Right cardiac atrium (tissue), 5 donors: ENCODE results near the gene INPP5D. TPM values are rescaled to one million over a fixed set of nuclear protein-coding genes. Genes with fewer than 3 reads are reported as not detected.
"Not testable (repeated sequence)": the region's sequence is repeated elsewhere in the genome, so short reads cannot be mapped to it uniquely, and the experiment has no call there.

Experiments used
- ATAC-seq, 2 donors: fragments of 200-7000 bp; cut with Tn5 transposase; one replicate each; pipeline versions ENCODE4 v1.8.0 to v1.9.1; 2020; ENCODE audit warnings: moderate library complexity in 2 of 2, mild to moderate bottlenecking in 1 of 2
- DNase-seq, 3 donors: peaks; one replicate each; pipeline ENCODE4 v3.0.0-alpha.2; 2020
- H3K27ac ChIP-seq: one replicate; pipeline ENCODE4 v1.5.1; 2013; ENCODE audit warnings: mild to moderate bottlenecking, low read length, control low read depth, moderate library complexity
- H3K27me3 ChIP-seq: one replicate; pipeline ENCODE4 v1.6.1; 2013; ENCODE audit not compliant: control insufficient read depth, insufficient read depth
- H3K4me1 ChIP-seq: one replicate; pipeline ENCODE4 v1.6.1; 2013; ENCODE audit warnings: low read length; ENCODE audit not compliant: control insufficient read depth, insufficient read depth
- H3K4me3 ChIP-seq: one replicate; pipeline ENCODE4 v1.5.1; 2013; ENCODE audit warnings: low read length, control low read depth
- H3K9me3 ChIP-seq: one replicate; pipeline ENCODE4 v1.6.1; 2013; ENCODE audit warnings: low read length; ENCODE audit not compliant: control insufficient read depth
- WGBS: extraction: QIAGEN DNeasy Blood & Tissue Kit; methylation state at CpG from one replicate; pipeline ENCODE4 v1.1.7; 2013; 5-methylcytosine and 5-hydroxymethylcytosine counted together
- intact Hi-C, 4 donors: fragments of 100-400 bp; cut with DNase I; formaldehyde crosslinking; loops; one replicate each; pipeline versions ENCODE4 v1.11.0 to v1.14.0; 2022 to 2023
- polyA plus RNA-seq: library from polyadenylated mRNA; stranded (reverse); fragments of 200-250 nt; gene quantifications from one replicate; pipeline ENCODE4 v1.2.3, GENCODE V29; 2013
- total RNA-seq, 4 donors: library from RNA; stranded (reverse); fragmentation: NEBNext Ultra II Directional; extraction: Animal tissue kit (Norgen Biotek cat#: 25700); gene quantifications; one replicate each; pipeline ENCODE4 v1.2.1, GENCODE V29; 2021
- donor health status: healthy with polysubstance abuse.
- donor health status: DM: no; HTN: yes; CAD: no.
- donor health status: DM: no; HTN: no; CAD: no.
- donor health status: DM: no; HTN: yes; CAD: no; lungs with severe emphysema.
- donor health status: DM: yes; HTN: yes; CAD: no.

The INPP5D gene
- total and polyA plus RNA-seq, 5 donors = 3.6 to 7.8 (median 6.9) TPM

DNA sequence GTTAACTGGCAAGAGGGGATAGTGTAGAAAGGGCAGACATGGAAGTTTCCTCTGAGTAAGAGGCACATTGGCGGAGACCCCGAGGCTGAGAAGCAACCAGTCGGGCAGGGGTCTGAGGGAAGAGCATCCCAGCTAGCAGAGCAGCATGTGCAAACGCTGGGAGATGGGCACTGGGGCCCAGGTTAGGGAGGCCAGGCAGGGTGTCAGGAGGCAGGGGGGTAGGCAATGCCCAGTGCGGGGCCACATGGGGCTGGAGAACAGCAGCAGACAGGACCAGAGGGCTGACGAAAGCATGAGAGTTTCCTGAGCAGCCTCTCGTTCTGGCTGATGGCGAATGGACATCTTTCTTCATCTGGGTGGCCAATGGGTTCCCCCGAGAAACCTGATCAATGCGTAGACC, 88.2 kb downstream of the INPP5D start:
- 91% methylated on average over 10 of the region's 10 CpGs for WGBS
- H3K27ac ChIP-seq = no peak overlapping the region
- H3K4me3 ChIP-seq = no peak overlapping the region
- no peaks in the 10 kb centered on the region for H3K9me3 ChIP-seq
- H3K4me1 ChIP-seq = no peaks in the 10 kb centered on the region
- ATAC-seq (no peak), DNase-seq (no peak)
- intact Hi-C loops = no loop called here
- no peaks in the 10 kb centered on the region for H3K27me3 ChIP-seq

DNA sequence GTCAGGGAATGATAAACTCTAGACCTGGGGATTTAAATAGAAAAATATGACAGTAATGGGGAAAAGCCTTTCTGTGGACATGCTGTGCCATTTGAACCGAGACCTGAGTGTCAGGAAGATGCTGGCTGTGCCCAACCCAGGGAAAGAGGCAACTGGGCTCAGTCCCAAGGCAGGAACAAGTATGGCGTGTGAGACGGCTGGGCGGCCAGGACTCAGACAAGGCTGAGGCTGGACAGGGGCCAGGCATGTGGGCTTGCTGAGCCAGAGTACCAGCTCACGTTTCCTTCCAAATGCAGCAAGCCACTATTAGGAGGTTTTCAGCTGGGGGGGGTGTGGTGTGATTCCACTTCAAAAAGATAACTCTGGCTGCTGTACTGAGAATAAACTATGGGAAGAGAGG, 92.4 kb downstream of the INPP5D start:
- peak; percentile 85 to 94 (median 93) for DNase-seq
- H3K4me3 ChIP-seq = no peak overlapping the region
- WGBS = 23% methylated on average over 5 of the region's 5 CpGs
- no peaks in the 10 kb centered on the region for H3K4me1 ChIP-seq
- H3K27me3 ChIP-seq = no peaks in the 10 kb centered on the region
- H3K9me3 ChIP-seq = no peaks in the 10 kb centered on the region
- intact Hi-C loops = no loop called here
- no peak overlapping the region for H3K27ac ChIP-seq
- ATAC-seq = peak; percentile 93 to 94

DNA sequence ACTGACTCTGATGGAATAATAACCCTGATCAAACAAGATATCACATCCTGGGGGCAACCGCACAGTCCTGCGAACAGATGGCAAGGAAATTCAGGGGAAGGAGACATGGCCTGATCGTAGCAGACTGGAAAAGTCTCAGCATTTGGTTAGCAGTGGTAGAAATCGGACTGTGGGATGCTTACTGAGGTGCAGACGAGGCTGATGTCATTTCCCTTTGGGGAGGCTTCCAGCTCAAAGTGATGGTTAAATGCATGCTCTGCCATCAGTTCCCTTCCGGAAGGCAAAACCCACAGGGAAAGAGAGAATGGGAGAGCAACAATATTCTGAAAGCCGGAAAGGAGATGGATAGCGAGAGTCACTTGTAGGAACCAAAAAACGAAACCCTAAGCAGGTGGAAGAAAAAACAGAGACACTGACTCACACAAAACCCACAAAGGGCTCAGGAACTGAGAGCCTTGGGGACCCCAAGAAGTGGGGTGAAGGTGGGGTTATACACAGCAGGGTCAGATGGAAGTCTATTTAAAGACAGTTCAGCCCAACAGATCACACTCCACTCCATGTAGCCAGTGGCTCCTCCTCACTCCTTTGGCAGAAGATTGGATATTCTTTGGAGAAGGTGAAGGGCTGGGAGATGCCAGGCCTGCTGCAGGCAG, 93.1 kb downstream of the INPP5D start:
- Histone ChIP-seq H3K27me3 (no peaks in the 10 kb centered on the region), H3K4me3 (no peak overlapping the region), H3K27ac (no peak overlapping the region), H3K9me3 (no peaks in the 10 kb centered on the region), H3K4me1 (no peaks in the 10 kb centered on the region)
- ATAC-seq (no peak), DNase-seq (no peak)
- WGBS = 57% methylated on average over 9 of the region's 9 CpGs
- intact Hi-C loops = no loop called here

DNA sequence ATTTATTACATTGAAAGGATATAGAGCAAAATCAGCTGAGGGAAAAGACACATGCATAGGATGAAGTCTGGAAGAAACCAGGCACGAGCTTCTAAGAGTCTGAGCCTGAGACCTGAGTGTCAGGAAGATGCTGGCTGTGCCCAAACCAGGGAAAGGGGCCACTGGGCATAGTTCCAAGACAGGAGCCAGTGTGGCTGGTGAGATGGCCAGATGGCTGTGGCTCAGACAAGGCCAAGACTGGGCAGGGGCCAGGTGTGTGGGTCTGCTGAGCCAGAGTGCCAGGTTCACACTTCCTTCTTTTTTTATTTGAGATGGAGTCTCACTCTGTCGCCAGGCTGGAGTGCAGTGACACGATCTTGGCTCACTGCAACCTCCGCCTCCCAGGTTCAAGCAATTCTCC, 95.9 kb downstream of the INPP5D start:
- no peak for DNase-seq
- Histone ChIP-seq H3K4me3 (no peak overlapping the region), H3K27ac (no peak overlapping the region), H3K9me3 (no peaks in the 10 kb centered on the region), H3K27me3 (no peaks in the 10 kb centered on the region), H3K4me1 (no peaks in the 10 kb centered on the region)
- no peak for ATAC-seq
- 87% methylated on average over 4 of the region's 4 CpGs for WGBS
- intact Hi-C loops = no loop called here

DNA sequence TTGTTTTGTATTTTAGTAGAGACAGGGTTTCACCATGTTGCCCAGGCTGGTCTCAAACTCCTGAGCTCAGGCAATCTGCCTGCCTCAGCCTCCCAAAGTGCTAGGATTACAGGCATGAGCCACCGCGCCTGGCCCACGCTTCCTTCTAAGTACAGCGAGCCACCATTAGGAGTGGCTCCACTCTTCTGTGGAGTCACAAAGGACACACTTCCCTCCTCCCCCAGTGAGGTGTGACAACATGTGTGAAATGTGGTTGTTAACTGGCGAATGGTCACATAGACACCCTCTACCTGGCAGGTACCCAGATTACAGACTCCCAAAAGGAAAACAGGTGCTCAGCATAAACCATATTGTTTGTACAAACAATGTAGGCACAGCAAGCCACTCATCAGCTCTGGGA, 96.3 kb downstream of the INPP5D start:
- H3K27me3 ChIP-seq, H3K4me3 ChIP-seq, H3K4me1 ChIP-seq, DNase-seq, H3K9me3 ChIP-seq, intact Hi-C loops, H3K27ac ChIP-seq, ATAC-seq: not testable (repeated sequence)
- 95% methylated on average over 5 of the region's 5 CpGs for WGBS

DNA sequence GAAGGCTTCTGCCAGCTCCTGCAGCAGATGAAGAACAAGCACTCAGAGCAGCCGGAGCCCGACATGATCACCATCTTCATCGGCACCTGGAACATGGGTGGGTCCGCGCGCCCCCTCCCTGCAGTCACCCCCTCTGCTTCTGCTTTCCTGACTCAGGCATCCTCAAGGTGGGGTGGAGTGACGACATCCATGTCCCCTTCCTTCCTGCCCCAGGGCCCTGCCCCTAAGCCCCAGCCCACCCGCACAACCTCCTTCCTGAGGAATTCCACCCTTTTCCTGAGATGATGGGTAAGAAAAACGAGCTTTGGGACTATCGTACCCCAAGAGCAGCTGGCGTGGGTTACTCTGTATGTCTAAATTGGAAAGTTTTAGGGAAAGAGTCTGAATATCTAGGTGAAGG, 101.6 kb downstream of the INPP5D start:
- 74% methylated on average over 11 of the region's 11 CpGs for WGBS
- no peak overlapping the region for H3K27ac ChIP-seq
- intact Hi-C loops = no loop called here
- H3K27me3 ChIP-seq = no peaks in the 10 kb centered on the region
- no peak for ATAC-seq
- no peak overlapping the region for H3K4me3 ChIP-seq
- H3K9me3 ChIP-seq = no peaks in the 10 kb centered on the region
- DNase-seq = no peak
- H3K4me1 ChIP-seq = no peaks in the 10 kb centered on the region

DNA sequence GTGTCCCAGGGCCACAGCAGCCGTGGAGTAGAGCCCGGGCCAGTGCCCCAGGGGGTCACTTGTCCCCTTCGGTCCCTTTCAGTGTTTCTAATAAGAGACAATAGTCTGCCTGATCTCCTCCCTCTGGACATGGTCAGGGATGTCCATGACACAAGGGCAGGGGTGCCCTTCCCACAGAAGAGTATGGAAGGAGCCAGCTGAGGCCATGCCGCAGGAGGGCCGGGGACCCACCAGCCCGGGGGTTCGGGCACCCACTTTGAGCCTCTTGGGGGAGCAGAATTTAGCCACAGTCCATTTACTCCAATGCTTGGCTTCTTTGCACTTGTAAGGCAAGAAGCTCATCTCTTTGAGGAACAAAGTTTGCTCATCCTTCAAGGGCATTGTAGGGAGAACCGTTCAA, 102.6 kb downstream of the INPP5D start:
- no peak for DNase-seq
- Histone ChIP-seq H3K27me3 (no peaks in the 10 kb centered on the region), H3K27ac (no peak overlapping the region), H3K4me3 (no peak overlapping the region), H3K4me1 (no peaks in the 10 kb centered on the region), H3K9me3 (no peaks in the 10 kb centered on the region)
- intact Hi-C loops = no loop called here
- no peak for ATAC-seq
- WGBS = 86% methylated on average over 8 of the region's 8 CpGs

DNA sequence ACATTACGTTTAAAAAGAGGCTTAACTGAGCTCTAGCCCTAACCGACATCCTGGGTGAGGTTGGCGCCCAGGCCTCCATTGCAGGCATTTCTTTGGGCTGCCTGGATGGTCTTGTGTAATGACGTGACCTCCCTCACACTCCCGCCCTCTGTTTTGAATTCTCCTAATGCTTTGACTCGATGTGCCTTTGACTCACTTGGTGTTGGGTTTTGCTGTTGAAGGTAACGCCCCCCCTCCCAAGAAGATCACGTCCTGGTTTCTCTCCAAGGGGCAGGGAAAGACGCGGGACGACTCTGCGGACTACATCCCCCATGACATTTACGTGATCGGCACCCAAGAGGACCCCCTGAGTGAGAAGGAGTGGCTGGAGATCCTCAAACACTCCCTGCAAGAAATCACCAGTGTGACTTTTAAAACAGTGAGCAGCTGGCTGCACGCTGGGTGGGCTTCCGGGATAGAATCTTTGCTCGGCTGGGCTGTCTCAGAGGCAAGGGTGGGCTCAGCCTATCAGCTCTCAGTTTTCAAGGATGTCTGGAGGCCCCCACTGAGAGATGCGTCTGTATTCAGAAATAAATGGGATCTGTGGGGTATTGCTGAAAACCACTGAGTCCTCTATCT, 103.5 kb downstream of the INPP5D start:
- H3K9me3 ChIP-seq = no peaks in the 10 kb centered on the region
- no peak for ATAC-seq
- H3K4me1 ChIP-seq = no peaks in the 10 kb centered on the region
- intact Hi-C loops = no loop called here
- no peak overlapping the region for H3K27ac ChIP-seq
- no peak for DNase-seq
- no peak overlapping the region for H3K4me3 ChIP-seq
- no peaks in the 10 kb centered on the region for H3K27me3 ChIP-seq
- 71% methylated on average over 18 of the region's 18 CpGs for WGBS

DNA sequence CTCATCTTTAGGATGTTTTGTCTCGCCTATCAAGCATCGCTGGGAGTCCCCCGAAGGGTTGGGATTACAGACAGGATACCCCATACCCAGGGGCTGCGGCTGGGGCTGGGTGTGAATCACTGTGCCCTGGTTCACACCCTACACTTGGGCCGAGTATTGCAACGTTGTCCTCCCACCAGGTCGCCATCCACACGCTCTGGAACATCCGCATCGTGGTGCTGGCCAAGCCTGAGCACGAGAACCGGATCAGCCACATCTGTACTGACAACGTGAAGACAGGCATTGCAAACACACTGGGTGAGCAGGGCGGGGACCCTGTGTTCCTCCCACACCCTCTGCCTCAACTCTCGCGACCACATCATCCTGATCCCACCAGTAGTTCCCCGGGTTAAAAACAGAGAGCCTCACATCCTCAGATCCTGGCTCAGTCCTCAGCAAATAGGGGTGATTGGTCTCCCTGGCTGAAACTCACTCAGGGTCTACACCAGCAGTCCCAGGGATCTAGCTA, 104.0 kb downstream of the INPP5D start:
- 70% methylated on average over 17 of the region's 17 CpGs for WGBS
- no peaks in the 10 kb centered on the region for H3K27me3 ChIP-seq
- H3K9me3 ChIP-seq = no peaks in the 10 kb centered on the region
- DNase-seq (no peak), ATAC-seq (no peak)
- H3K4me1 ChIP-seq = no peaks in the 10 kb centered on the region
- intact Hi-C loops = no loop called here
- no peak overlapping the region for H3K27ac ChIP-seq
- H3K4me3 ChIP-seq = no peak overlapping the region

DNA sequence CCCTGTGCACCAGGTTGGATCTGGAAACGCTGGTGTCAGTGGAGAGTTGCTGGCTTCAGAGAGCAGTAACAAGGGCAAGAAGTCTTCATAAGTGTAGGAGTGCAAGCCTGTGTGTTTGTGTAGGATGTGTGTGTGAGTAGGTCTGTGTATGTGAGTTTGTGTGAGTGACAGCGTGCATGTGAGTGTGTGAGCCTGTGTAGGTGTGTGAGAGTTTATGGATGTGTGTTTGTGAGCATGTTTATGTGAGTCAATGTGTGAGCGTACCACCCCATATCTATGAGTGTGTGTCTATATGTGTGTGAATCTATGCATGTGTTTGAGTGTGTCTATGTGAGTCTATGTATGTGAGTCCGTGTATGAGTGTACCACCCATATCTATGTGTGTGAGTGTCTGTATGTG, 104.8 kb downstream of the INPP5D start:
- H3K4me3 ChIP-seq = no peak overlapping the region
- no peak for ATAC-seq
- no peaks in the 10 kb centered on the region for H3K27me3 ChIP-seq
- H3K9me3 ChIP-seq = no peaks in the 10 kb centered on the region
- H3K4me1 ChIP-seq = no peaks in the 10 kb centered on the region
- intact Hi-C loops = no loop called here
- 78% methylated on average over 4 of the region's 4 CpGs for WGBS
- DNase-seq = no peak
- H3K27ac ChIP-seq = no peak overlapping the region

DNA sequence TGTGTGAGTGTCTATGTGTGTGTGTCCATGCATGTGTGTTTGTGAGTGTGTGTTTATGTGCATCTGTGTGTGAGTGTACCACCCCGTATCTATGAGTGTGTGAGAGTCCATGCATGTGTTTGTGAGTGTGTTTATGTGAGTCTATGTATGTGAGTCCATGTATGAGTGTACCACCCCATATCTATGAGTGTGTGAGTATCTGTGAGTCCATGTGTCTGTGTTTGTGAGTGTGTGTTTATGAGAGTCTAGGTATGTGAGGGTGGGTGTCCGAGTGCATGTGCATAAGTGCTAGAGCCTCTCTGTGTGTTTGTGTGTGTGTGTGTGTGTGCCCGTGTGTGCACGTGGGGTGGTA, 105.4 kb downstream of the INPP5D start:
- WGBS = 76% methylated on average over 4 of the region's 4 CpGs
- ATAC-seq (no peak), DNase-seq (no peak)
- Histone ChIP-seq H3K4me1 (no peaks in the 10 kb centered on the region), H3K4me3 (no peak overlapping the region), H3K27ac (no peak overlapping the region), H3K9me3 (no peaks in the 10 kb centered on the region), H3K27me3 (no peaks in the 10 kb centered on the region)
- intact Hi-C loops = no loop called here
